Measurements from ENCODE around the gene MIEN1.
"Not testable (repeated sequence)": the region's sequence is repeated elsewhere in the genome, so short reads cannot be mapped to it uniquely, and the experiment has no call there.

GRCh38 chr17:39725923-39726322 lies 4.4 kb downstream of the MIEN1 start:
- TF ChIP-seq, protein P1, sequence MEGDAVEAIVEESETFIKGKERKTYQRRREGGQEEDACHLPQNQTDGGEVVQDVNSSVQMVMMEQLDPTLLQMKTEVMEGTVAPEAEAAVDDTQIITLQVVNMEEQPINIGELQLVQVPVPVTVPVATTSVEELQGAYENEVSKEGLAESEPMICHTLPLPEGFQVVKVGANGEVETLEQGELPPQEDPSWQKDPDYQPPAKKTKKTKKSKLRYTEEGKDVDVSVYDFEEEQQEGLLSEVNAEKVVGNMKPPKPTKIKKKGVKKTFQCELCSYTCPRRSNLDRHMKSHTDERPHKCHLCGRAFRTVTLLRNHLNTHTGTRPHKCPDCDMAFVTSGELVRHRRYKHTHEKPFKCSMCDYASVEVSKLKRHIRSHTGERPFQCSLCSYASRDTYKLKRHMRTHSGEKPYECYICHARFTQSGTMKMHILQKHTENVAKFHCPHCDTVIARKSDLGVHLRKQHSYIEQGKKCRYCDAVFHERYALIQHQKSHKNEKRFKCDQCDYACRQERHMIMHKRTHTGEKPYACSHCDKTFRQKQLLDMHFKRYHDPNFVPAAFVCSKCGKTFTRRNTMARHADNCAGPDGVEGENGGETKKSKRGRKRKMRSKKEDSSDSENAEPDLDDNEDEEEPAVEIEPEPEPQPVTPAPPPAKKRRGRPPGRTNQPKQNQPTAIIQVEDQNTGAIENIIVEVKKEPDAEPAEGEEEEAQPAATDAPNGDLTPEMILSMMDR (IDR thresholded peaks at IDR 0.05): not testable (repeated sequence)
- TF ChIP-seq POLR2A (IDR thresholded peaks at IDR 0.05): not testable (repeated sequence)

Data from body of pancreas (tissue), 4 donors.